NB4 (cell line): ENCODE results near the gene IKBKE.

Experiments
- CTCF ChIP-seq: IDR thresholded peaks from one replicate; pipeline ENCODE4 v1.5.1; 2012; ENCODE audit warnings: low read depth, low read length
- MAX ChIP-seq: IDR thresholded peaks from 2 replicates; pipeline ENCODE4 v1.6.1; 2011; ENCODE audit warnings: low read depth, low read length
- MYC ChIP-seq: IDR thresholded peaks from 2 replicates; pipeline ENCODE4 v1.6.1; 2011; ENCODE audit warnings: low read depth, low read length
- POLR2A ChIP-seq: IDR thresholded peaks from 2 replicates; pipeline ENCODE4 v1.6.1; 2011; ENCODE audit warnings: mild to moderate bottlenecking; ENCODE audit not compliant: insufficient read length; ENCODE audit errors: extremely low read depth

- TF ChIP-seq CTCF = no peak
- TF ChIP-seq MYC = no peak
- TF ChIP-seq POLR2A = no peak
- TF ChIP-seq MAX = no peak
These were observed 28.2 kb upstream of the IKBKE start for GRCh38 chr1:206442101-206442500.
